COR-L47 (cell line): ENCODE data around the gene ACBD3.

Source experiments
- DNase-seq: peaks from one replicate; lab custom pipeline; 2025; lab: John Stamatoyannopoulos, UW

Gene ACBD3

DNA sequence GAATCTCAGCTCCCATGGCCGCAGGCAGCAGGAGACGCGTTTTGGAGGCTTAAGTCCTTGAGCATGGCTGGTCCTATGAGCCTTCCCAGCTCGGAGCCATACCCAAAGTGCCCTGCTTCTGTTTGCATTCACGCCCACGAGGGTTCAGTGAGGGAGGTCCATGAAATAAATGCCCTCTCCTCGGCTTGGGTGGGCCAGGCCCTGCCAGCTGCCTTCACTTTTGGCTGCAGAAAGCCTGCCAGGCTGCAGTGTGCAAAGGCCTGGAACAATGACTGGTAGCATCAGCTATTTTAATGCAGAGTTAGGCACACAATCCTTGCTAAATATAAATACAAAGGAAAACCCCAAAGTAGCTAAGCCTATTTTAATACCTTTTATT, 74.7 kb downstream of the ACBD3 start:
- DNase-seq: no peak

DNA sequence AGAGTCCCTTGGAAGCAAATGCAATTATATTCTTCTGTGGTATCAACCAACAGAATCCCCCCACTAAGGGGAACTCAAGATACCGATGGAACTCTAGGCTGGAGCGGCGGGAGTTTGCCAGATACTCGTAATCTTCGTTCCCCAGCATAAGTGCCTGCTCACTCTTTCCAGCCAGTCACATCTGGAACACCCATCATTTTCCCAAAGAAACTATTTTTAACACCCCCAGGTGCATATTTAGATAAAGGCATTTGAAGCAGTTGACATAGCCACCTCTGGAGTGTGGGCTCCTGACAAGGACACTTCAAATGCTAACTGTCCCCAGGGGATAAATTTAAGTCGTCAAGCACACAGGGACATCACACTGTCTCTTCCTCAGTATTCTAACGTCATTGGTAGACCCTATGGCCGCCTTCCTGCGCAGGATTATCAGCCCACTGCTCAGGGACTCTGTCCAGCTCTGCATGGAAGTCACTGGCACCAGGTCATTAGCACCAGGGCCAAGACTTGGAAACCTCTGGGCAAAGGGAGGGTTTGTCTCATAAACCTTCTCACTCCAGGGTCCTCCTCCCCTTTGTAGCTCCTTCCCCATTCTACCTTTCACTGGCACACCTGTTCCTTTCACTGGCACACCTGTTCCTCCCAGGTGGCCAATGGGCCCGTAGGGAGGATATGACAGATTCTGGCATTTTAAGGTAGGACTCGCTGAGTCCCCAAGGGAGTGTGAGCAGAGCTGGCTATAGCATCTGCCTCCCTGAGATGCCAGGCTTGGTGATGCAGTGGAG, 75.3 kb downstream of the ACBD3 start:
- no peak for DNase-seq

DNA sequence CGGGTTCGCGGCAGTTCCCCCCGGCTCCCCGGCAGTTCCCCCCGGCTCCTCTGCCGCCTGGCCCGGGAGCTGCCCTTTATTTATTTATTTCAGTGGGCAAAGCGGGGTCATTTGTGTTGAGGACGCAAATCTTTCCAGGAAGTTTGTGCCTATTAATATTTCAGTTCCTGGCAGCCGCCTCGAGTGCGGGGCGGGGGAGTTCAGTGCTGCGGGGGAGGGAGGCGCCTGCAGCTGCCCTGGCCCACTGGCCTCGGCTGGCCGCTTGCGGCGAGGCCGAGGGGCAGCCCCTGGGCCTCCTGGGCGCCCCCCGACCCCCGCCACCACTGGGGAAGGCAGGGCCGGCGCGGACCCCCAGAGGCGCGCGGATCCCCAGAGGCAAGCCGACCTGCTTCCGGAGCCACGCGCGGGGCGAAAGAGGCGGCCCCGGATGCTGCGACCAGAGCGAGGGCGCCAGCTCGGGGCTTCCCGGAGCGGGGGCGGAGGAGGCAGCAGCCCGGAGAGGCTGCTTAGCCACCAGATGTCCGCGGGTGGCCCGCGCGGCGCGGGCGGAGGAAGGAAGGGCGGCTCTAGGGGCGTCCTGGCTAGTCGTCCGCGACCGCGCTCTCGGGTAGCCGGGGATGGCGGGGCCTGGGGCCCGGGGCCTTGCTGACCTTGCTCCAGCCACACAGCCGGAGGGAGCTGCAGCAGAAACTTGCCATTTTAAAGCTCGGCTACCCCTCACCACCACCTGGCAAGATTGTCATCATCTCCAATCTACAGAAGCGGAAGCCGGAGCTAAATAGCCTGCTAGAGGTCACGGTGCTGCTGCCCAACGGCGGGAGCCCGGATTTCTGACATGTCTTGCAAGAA, 76.1 kb downstream of the ACBD3 start:
- DNase-seq: peak; percentile 63

DNA sequence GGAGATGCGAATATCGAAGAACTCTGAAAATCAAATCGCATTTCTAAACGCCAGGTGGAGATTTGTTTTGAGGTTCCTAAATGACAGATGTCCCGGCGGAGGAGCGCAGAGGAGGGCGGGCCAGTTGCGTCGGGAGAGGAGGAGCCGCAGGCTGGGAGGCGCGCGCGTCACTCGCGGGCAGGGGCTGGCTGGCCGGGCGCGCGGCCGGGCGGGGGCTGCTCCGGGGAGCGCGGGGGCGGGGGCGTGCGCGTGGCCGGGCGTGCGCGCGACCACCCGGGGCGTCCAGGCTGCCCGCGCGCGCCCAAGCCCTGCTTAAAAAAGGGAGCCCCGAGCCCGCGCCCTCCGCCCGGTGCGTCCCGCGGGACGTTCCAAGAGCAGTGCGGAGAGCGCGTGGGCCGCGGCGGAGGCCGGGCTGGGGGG, 76.7 kb downstream of the ACBD3 start:
- peak; percentile 83 for DNase-seq

DNA sequence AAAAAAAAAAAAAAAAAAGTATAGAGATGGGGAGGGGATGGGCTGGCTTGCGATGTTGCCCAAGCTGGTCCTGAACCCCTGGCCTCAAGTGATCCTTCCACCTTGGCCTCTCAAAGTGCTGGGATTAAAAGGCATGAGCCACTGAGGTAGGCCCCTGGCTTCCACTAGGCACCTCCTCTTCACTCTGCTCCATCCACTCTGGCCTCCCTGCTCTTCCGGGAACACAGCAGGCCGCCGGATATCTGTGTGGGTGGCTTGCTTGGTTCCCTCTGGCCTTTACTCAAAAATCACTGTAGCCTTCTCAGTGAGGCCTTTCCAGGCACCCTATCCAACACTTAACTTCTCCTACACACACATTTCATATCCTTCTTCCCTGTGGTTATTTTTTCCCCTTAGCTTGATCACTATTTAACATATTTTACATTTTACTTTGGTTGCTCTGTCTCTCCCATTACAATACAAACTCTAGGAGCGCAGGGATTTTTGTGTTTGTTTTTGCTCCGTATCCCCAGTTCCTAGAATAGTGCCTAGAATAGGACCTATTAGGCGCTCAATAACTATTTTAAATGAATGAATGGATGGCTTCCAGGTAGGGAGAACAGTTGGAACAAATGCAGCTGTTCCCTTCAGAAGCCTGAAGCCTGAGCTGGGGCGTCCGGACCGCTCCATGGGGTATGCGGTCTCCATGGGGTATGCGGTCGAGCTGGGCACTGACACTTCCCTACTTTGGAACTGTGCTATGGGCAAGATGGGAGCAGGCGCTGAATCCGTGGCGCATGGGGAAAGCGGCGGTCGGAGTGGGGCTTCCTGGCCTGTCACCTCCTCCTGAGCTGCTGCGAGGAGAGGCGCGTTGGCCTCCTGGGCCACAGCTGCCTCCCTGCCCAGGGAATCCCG, 77.4 kb downstream of the ACBD3 start:
- DNase-seq: no peak

DNA sequence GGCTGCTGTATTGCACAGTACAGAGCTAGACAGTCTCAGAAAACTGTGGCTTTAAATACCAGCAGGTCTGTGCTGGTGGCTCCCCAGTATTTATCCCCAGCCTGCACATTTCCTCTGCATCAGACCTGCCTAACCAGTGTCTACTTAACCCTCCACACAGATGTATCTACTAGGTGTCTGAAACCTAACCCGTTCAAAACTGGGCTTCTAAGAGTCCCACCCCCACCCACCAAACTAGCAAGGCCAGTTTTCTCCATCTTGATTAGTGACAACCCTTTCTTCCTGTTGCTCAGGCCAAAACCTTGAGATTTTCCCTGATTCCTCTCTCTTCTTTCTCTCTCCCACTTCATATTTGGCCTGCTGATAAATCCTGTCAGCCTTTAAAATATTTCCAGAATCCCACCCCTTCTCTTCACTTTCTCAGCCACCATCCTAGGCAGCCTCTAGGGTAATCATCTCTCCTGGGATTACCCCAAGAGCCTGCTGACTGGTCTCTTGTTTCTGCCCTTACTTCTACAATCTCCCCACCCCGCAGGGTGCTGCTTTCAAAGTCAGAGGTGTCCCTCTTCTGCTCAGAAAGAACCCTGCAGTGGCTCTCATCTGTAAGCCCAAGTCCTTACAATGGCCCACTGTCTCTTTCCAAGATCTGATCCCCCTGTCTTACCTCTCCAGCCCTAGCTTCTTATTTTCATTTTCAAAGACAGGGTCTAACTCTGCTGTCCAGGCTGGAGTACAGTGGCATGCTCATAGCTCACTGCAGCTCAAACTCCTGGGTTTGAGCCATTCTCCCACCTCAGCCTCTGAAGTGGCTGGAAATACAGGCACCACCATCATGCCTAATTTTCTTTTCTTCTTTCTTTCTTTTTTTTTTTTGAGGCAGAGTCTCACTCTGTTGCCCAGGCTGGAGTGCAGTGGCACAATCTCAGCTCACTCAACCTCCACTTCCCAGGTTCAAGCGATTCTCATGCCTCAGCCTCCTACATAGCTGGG, 78.8 kb downstream of the ACBD3 start:
- no peak for DNase-seq

DNA sequence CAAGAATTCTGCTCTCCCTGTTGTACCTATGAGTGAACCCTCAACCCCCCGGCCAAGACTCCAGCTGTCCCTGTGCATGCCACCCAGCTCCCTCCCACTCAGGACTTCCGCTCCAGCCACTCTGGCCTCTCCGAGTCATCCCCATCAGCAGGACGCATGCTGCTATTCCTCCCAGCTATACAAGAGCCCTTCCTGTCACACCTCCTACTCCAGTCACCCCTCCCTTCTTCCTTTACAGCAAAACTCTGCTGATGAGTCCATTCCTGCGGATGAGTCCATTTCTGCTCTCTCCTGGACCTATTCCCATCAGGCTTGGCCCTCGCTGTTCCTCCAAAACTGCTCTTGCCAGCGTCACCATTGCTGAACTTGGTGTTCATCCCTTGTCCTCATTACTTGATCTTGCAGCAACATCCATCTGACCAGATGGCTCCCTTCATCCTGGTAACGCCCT, 81.8 kb downstream of the ACBD3 start:
- DNase-seq: no peak

DNA sequence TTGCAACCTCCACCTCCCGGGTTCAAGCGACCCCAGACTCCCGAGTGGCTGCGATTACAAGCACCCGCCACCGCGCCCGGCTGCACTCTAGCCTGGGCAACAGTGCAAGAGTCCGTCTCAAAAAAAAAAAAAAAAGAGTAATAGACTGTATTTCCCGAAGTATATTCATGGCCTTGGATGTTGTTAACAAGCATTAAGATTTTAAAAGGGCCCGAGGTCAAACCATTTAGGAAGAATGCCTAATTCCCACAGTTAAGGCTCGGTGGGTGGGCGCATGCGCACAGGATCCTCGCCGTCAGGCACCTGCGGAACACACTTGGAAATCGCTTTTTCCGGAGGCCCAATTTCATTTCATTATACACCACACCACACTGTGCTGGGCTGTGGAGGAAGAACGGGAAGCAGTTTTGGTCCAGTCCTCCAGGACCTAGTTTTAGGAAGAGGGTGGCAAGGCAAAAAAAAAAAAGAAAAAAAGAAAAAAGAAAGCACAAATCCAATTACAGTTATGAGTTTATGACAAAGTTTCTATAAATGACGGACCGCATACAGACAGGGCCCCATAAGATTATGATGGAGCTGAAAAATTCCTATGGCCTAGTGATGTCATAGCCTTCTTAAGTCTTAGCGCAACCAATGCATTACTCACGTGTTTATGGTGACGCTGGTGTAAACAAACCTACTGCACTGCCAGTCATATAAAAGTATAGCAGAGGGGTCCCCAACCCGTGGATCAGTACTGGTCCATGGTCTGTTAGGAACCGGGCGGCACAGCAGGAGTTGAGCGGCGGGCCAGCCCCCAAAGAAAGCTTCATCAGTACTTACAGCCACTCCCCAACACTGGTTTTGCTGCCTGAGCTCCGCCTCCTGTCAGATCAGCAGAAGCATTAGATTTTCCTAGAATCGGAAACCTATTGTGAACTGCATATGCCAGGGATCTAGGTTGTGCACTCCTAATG, 85.8 kb downstream of the ACBD3 start:
- no peak for DNase-seq

DNA sequence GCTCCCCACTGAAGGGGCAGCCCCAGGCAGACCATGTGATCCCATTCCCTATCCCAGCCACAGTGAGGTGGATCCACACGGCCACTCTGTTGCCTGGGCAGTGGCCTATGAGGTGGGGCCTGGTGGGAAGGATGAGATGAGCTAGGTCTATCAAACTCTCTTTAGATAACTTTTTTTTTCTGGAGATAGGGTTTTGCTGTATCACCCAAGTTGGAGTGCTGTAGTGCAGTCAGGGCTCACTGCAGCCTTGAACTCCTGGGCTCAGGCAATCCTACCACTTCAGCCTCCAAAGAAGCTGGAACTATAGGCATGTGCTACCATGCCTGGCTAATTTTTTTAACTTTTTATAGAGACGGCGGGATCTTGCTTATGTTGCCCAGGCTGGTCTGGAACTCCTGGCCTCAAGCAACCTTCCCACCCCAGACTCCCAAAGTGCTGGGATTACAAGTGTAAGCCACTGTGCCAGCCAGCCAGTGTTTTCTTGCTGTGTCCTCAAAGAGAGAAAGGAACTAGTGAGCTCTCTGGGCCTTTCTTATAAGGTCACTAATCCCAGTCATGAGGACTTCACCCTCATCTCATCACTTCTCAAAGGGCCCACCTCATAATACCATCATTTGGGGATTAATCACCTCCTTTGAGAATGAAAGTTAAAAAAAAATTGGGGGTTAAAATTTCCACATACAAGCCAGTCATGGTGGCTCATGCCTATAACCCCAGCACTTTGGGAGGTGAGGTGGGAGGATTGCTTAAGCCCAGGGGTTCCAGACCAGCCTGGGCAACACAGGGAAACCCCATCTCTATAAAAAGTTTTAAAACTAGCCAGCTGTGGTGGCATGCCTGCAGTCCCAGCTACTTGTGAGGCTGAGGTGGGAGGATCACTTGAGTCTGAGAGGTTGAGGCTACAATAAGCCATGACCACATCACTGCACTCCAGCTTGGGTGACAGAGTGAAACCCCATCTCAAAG, 87.4 kb downstream of the ACBD3 start:
- DNase-seq: no peak

DNA sequence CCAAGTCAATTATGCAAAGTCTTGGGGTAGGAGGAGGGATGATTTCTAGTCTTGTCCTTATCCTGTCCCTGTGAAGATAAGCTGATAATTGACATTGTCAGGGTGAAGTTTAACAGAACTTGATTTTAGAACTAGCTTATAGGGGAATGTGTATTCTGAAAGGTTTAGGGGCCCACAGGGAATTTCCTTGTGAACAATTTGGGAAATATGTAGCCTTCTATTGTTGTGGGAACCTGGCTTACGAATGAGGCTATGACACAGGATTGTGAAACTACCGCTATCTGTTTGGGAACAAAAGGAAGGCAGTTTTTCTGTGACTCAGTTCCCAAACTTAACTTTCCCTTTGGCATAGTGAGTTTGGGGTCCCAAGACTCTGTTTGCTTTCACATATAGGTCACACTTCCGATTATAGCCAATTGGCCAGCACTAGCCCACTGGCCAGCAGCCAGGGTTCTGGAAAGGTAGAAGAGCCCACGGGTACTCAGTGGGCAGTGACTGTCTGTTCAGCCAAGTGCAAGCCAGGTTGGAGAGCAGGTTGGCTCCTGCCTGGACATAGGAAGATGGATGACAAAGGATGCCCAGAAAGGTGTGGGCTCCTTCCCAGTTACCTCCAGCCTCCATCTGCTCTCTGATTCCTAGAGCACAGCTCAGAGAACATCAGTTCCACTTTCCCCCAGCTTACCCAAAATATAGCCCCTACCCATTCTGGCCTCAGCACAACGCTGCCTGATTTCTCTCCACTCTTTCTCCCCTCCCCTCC, 88.5 kb downstream of the ACBD3 start:
- no peak for DNase-seq

DNA sequence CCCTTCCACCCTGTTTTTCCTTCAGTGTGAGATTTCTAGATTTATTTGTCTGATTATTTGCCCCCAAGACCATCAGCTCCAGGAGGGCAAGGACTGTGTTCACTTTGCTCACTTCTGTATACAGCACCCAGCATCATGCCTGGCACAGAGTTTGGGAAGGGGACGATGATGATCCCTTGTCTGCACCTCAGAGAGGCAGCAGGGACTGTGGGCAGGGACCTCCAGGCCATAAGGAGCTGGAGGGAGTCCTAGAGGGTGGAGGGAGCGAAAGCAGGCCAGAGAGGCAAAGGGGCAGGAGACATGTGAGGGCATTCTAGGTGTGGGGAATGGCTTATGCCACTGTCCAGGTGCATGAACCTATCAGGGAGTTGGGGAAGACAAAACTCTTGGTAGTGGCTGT, 91.3 kb downstream of the ACBD3 start:
- no peak for DNase-seq
